ENCODE measurements around the gene MIS18A.

Gene MIS18A

GRCh38 chr21:32298658-32299081 is 19.8 kb upstream of the MIS18A start, which contains the start of gene MRAP:
Gene MRAP, plus strand, starts transcription at chr21:32298855. Its CDS starts 117 bp downstream, at chr21:32298972.
- no peak for DNase-seq (ENCODE audit: low read depth)
- no peak within 1 kb of the TSS for H3K4me3 ChIP-seq (ENCODE audit: low read length)
- no peak for TF ChIP-seq CTCF (conservative IDR thresholded peaks at IDR 0.05; ENCODE audit: low read length)

DNA sequence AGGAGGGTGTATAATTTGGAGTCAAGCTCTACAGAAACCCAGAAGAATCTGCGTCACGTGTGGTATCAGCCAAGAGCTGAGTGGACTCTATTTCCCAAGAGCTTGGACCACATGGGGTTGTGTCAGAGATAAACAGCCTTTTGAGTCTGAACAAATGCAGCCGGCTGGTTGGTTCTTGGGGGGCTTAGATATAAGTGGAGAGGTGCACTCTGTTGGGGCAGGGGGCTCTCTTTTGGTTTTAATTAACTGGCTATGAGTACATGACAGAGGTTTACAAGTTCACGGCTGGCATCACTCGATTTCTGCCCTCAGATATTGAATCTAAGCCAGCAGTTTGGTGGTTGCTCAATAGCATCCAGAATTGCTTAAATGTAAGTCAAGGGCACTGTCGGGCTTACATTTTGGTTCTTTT is 19.3 kb upstream of the MIS18A start:
- DNase-seq (ENCODE audit: low read depth) = peak; percentile 46
- H3K4me3 ChIP-seq (ENCODE audit: low read length) = no peak overlapping the region
- no peak for TF ChIP-seq CTCF (conservative IDR thresholded peaks at IDR 0.05; ENCODE audit: low read length)

- TF ChIP-seq CTCF (conservative IDR thresholded peaks at IDR 0.05; ENCODE audit: low read length) = no peak
- H3K4me3 ChIP-seq (ENCODE audit: low read length) = no peak overlapping the region
- no peak for DNase-seq (ENCODE audit: low read depth)
Observed at GRCh38 chr21:32297449-32297848, 18.6 kb upstream of the MIS18A start.

DNA sequence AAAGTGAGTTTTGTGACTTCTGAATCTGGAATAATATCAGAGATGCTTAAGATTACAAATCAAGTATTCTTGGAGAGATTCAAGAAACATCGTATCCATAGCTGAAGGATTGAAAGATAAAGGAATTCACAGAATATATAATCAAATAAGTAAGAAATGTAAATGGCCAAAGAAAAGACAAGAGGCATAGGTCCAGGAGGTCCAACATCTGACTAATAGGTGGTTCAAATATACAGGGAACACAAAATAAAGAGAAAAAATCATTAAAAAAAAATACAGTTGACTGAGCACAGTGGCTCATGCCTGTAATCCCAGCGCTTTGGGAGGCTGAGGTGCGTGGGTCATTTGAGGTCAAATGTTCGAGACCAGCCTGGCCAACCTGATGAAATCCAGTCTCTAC is 6.6 kb upstream of the MIS18A start:
- TF ChIP-seq CTCF (conservative IDR thresholded peaks at IDR 0.05; ENCODE audit: low read length) = no peak
- DNase-seq (ENCODE audit: low read depth) = no peak
- H3K4me3 ChIP-seq (ENCODE audit: low read length) = no peak overlapping the region

DNA sequence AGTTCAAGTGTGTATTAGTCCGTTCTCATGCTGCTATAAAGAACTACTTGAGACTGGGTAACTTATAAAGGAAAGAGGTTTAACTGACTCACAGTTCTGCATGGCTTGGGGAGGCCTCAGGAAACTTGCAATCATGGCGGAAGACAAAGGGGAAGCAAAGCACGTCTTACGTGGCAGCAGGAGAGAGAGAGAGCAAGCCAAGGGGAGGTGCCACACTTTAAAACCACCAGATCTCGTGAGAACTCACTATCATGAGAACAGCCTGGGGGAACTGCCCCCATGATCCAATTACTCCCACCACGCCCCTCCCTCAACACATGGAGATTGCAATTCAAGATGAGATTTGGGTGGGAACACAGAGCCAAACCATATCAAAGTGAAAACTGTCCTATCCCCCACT is 4.1 kb upstream of the MIS18A start:
- TF ChIP-seq CTCF (conservative IDR thresholded peaks at IDR 0.05; ENCODE audit: low read length) = no peak
- no peak overlapping the region for H3K4me3 ChIP-seq (ENCODE audit: low read length)
- DNase-seq (ENCODE audit: low read depth) = no peak

DNA sequence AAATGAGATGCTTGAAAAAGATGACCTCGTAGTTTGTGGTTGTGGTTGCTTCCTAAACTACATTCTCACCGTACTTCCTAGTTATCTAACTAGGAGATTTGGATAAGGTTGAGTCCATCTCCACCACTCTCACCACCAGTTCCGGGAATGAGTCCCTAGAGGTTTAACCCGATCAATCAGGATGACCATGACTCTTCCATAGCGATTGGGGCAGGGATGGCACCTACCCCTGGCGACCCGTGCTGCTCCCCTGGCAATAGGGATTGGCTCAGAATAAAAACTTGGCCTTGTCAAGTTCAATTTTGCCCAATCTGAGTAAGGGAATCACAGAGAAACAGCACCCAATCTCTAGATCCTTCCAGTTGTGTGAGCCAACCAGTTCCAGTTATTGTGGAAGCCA is 2.7 kb upstream of the MIS18A start:
- no peak for DNase-seq (ENCODE audit: low read depth)
- no peak overlapping the region for H3K4me3 ChIP-seq (ENCODE audit: low read length)
- no peak for TF ChIP-seq CTCF (conservative IDR thresholded peaks at IDR 0.05; ENCODE audit: low read length)

- no peak for DNase-seq (ENCODE audit: low read depth)
- peak overlapping the region; percentile 94 for H3K4me3 ChIP-seq (ENCODE audit: low read length)
Observed at GRCh38 chr21:32279377-32279680, 480 bp upstream of the MIS18A start.

More at GRCh38 chr21:32279377-32279680, 480 bp upstream of the MIS18A start:
- no peak for TF ChIP-seq CTCF (conservative IDR thresholded peaks at IDR 0.05; ENCODE audit: low read length)

All from AG10803 (cell line).